Tibial nerve (tissue), 3 donors: Measurements from ENCODE around the gene MBOAT1.

Source experiments
- CTCF ChIP-seq, 5 experiments: fragments of 200-600 bp in 3 of 5; fragments of 450-650 bp in 2 of 5; sonication (generic) in 3 of 5; IDR thresholded peaks; one replicate each; pipeline ENCODE4 v1.5.1; 2016 to 2019; ENCODE audit warnings: antibody characterized with exemption in 5 of 5, mild to moderate bottlenecking in 3 of 5, moderate library complexity in 2 of 5
- POLR2A ChIP-seq, 2 donors: fragments of 450-650 bp; IDR thresholded peaks; one replicate each; pipeline ENCODE4 v1.6.1; 2017; ENCODE audit warnings: antibody characterized with exemption in 2 of 2, mild to moderate bottlenecking in 2 of 2, moderate library complexity in 2 of 2

GRCh38 chr6:20058121-20058905 lies 154.0 kb downstream of the MBOAT1 start:
- TF ChIP-seq CTCF (IDR thresholded peaks at IDR 0.05) (no peak), POLR2A (IDR thresholded peaks at IDR 0.05) (no peak)
